ENCODE data around the gene CHAT.

GRCh38 chr10:49666054-49666615, 52.3 kb downstream of the CHAT start:
- TF ChIP-seq POLR2A (IDR thresholded peaks at IDR 0.05) (no peak), CTCF (IDR thresholded peaks at IDR 0.05) (no peak)
